Lower lobe of right lung (tissue), 2 donors: ENCODE results near the gene MRPS2. TPM values are rescaled to one million over a fixed set of nuclear protein-coding genes. Genes with fewer than 3 reads are reported as not detected.

Source experiments
- ATAC-seq, 2 donors: fragments of 200-7000 bp; cut with Tn5 transposase; one replicate each; pipeline ENCODE4 v1.9.1; 2020 to 2022; ENCODE audit warnings: mild to moderate bottlenecking in 2 of 2, moderate library complexity in 2 of 2
- DNase-seq: peaks from one replicate; pipeline ENCODE4 v3.0.0-alpha.2; 2020
- H3K27ac ChIP-seq: fragments of 200-600 bp; one replicate; pipeline ENCODE4 v1.8.0; 2022
- H3K27me3 ChIP-seq: fragments of 200-600 bp; one replicate; pipeline ENCODE4 v1.8.0; 2022; ENCODE audit warnings: low read depth
- H3K36me3 ChIP-seq: fragments of 200-600 bp; one replicate; pipeline ENCODE4 v1.8.0; 2022; ENCODE audit warnings: mild to moderate bottlenecking
- H3K4me1 ChIP-seq: fragments of 200-600 bp; one replicate; pipeline ENCODE4 v1.8.0; 2022
- H3K4me3 ChIP-seq: fragments of 200-600 bp; one replicate; pipeline ENCODE4 v1.8.0; 2022; ENCODE audit warnings: mild to moderate bottlenecking
- H3K9me3 ChIP-seq: fragments of 200-600 bp; one replicate; pipeline ENCODE4 v1.8.0; 2022
- intact Hi-C: fragments of 100-400 bp; cut with DNase I; formaldehyde crosslinking; loops from one replicate; pipeline ENCODE4 v1.11.0; 2022
- total RNA-seq: library from RNA; stranded (reverse); fragmentation: NEBNext Ultra II Directional; extraction: Animal tissue kit (Norgen Biotek cat#: 25700); gene quantifications from one replicate; pipeline ENCODE4 v1.2.1, GENCODE V29; 2021
- TF ChIP-seq, protein P1 (sequence below): fragments of 200-600 bp; IDR thresholded peaks from one replicate; pipeline ENCODE4 v1.8.0; 2022; ENCODE audit warnings: antibody characterized with exemption, mild to moderate bottlenecking
- donor health status: DM: no; HTN: yes; CAD: no; lungs with severe emphysema.

Gene MRPS2
- total RNA-seq, 1 donor from 2014 or later = 21.9 TPM

DNA sequence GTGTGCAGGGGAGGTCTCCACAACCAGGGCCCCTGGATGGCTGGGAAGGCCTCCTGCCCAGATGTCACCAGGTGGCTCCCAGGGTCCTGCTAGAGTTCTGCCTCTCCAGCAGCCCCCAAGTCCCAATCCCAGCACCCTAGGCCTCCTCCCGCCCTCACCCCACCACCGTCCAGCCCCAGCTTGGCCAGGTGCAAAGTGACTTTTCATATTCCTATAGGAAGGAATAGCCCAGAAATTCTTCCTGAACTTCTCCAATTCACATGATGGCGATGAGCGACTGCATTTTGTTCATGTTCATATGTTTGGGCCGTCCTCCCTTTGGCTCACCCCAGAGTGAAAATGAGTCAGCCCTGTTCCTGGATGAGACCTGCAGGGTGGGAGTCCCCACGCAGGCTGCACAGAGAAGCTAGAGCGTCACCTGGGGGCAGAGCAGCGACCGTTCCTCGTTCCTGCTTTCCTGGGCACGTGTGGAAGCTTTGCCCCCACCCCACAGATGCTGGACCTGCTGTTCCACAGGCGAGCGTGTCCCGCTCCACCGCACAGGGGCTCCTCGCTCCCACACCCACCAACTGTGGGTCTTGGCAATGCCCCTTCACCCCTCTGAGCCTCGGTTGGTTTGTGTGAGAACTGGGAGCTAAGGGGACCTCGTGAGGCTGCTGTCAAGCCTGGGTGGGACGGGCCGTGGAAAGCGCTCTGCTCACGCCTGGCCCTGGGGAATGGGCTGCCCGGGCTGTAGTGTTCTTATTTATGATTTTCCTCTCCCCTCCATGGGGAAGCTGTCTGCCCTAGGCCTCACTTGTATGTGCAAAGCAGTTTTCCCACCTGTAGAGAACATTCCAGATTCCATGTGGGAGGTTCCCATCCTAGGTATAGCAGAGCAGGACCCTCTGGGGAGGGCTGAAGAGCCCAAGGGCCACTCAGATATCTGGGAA is 6.9 kb downstream of the MRPS2 start:
- ATAC-seq = no peak
- TF ChIP-seq, protein P1, sequence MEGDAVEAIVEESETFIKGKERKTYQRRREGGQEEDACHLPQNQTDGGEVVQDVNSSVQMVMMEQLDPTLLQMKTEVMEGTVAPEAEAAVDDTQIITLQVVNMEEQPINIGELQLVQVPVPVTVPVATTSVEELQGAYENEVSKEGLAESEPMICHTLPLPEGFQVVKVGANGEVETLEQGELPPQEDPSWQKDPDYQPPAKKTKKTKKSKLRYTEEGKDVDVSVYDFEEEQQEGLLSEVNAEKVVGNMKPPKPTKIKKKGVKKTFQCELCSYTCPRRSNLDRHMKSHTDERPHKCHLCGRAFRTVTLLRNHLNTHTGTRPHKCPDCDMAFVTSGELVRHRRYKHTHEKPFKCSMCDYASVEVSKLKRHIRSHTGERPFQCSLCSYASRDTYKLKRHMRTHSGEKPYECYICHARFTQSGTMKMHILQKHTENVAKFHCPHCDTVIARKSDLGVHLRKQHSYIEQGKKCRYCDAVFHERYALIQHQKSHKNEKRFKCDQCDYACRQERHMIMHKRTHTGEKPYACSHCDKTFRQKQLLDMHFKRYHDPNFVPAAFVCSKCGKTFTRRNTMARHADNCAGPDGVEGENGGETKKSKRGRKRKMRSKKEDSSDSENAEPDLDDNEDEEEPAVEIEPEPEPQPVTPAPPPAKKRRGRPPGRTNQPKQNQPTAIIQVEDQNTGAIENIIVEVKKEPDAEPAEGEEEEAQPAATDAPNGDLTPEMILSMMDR = no peak
- H3K27me3 ChIP-seq = no peaks in the 10 kb centered on the region

DNA sequence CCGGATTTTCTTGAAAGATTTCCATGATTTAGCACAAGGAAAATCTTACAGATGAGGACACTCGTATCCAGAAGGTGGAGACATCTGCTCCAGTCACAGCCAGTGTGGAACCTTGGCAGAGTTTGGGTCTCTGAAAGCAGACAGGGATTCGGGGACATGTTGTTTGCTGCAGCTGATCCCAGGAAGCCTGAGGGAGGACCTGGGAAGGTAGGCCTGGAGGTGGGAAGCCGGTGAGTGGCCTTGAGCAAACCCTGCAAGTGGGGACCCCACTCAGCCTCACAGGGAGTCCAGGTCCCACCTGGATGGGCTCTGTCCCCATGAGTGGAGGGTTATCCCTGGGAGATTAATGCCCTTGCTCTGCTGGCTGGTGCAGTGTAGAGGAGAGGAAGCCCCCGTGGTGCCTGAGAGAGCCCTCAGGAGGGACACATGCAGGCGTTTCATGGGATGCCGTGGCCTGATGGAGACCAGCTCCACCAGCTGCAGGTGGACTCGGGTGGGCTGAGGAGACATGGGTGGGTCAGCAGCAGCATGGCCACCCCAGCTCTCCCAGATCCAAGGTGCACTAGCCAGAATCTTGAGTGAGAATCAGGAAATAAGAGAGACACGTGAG is 7.8 kb downstream of the MRPS2 start:
- TF ChIP-seq, protein P1 = no peak
- ATAC-seq = no peak
- no peak overlapping the region for H3K27ac ChIP-seq
- peaks cover 23% of the 10 kb centered on the region for H3K36me3 ChIP-seq
- H3K4me3 ChIP-seq = no peak overlapping the region
- H3K4me1 ChIP-seq = no peaks in the 10 kb centered on the region
- DNase-seq = peak; percentile 14
- intact Hi-C loops = no loop called here
- no peaks in the 10 kb centered on the region for H3K9me3 ChIP-seq
- no peaks in the 10 kb centered on the region for H3K27me3 ChIP-seq

More for the DNA sequence above, 6.9 kb downstream of the MRPS2 start:
- Histone ChIP-seq H3K4me3 (no peak overlapping the region), H3K9me3 (no peaks in the 10 kb centered on the region), H3K36me3 (peaks cover 31% of the 10 kb centered on the region), H3K4me1 (peaks cover 2% of the 10 kb centered on the region), H3K27ac (no peak overlapping the region)
- peak; percentile 29 for DNase-seq
- intact Hi-C loops = no loop called here

GRCh38 chr9:135509458-135509857 is 9.0 kb downstream of the MRPS2 start:
- TF ChIP-seq, protein P1 = no peak
- DNase-seq = no peak

GRCh38 chr9:135512241-135512603 is 11.7 kb downstream of the MRPS2 start:
- no peaks in the 10 kb centered on the region for H3K9me3 ChIP-seq
- peaks cover under 1% of the 10 kb centered on the region for H3K27me3 ChIP-seq
- intact Hi-C loops = no loop called here
- no peak for DNase-seq
- TF ChIP-seq, protein P1 = no peak
- H3K27ac ChIP-seq = no peak overlapping the region
- no peaks in the 10 kb centered on the region for H3K36me3 ChIP-seq
- no peak overlapping the region for H3K4me3 ChIP-seq
- no peaks in the 10 kb centered on the region for H3K4me1 ChIP-seq
- ATAC-seq = no peak

More at GRCh38 chr9:135509458-135509857, 9.0 kb downstream of the MRPS2 start:
- no peak for ATAC-seq
- intact Hi-C loops = no loop called here
- no peak overlapping the region for H3K27ac ChIP-seq
- H3K4me3 ChIP-seq = no peak overlapping the region
- H3K27me3 ChIP-seq = no peaks in the 10 kb centered on the region
- no peaks in the 10 kb centered on the region for H3K9me3 ChIP-seq
- H3K36me3 ChIP-seq = peaks cover 11% of the 10 kb centered on the region
- no peaks in the 10 kb centered on the region for H3K4me1 ChIP-seq

DNA sequence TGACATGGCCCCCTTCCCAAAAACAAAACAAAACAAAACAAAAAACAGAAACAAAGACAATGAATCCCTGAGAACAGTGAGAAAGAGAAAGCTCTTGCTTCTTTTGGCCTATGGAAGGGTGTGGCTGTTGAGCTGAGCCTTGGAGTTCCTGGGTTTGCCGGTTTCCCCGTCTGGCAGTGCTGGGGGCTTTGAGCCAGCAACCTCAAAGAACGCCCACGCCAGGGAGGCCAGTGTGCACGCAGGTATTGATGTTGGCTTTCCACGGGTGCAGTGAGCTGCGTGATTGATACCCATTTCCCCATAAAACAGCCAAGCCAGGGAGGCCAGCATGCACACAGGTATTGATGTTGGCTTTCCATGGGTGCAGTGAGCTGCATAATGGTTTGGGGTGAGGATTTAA is 12.4 kb downstream of the MRPS2 start:
- Histone ChIP-seq H3K9me3 (no peaks in the 10 kb centered on the region), H3K27ac (no peak overlapping the region), H3K4me1 (no peaks in the 10 kb centered on the region), H3K4me3 (no peak overlapping the region), H3K27me3 (peaks cover 5% of the 10 kb centered on the region), H3K36me3 (no peaks in the 10 kb centered on the region)
- ATAC-seq (no peak), DNase-seq (no peak)
- TF ChIP-seq, protein P1 = no peak
- intact Hi-C loops = no loop called here
